Keratinocyte (primary cell): Measurements from ENCODE around the gene TSPAN11.

ENCODE experiments used
- EZH2 ChIP-seq: IDR thresholded peaks from one replicate; pipeline ENCODE4 v1.6.1; 2012; ENCODE audit warnings: inconsistent platforms, mild to moderate bottlenecking, low read length, moderate library complexity
- TF ChIP-seq, protein P1 (sequence below), 3 experiments: IDR thresholded peaks in 1 of 3; conservative IDR thresholded peaks in 1 of 3; optimal IDR thresholded peaks in 1 of 3; 2 replicates in 2 of 3; 3 replicates in 1 of 3; pipeline versions ENCODE3 to v1.5.1; 2011; ENCODE audit warnings: low read length in 3 of 3, mild to moderate bottlenecking in 3 of 3, moderate library complexity in 2 of 3, control low read depth in 1 of 3, inconsistent platforms in 1 of 3; ENCODE audit not compliant: insufficient read depth in 2 of 3; ENCODE audit errors: extremely low read depth in 1 of 3

GRCh38 chr12:31026202-31026601 is 99.7 kb downstream of the TSPAN11 start:
- TF ChIP-seq, protein P1, sequence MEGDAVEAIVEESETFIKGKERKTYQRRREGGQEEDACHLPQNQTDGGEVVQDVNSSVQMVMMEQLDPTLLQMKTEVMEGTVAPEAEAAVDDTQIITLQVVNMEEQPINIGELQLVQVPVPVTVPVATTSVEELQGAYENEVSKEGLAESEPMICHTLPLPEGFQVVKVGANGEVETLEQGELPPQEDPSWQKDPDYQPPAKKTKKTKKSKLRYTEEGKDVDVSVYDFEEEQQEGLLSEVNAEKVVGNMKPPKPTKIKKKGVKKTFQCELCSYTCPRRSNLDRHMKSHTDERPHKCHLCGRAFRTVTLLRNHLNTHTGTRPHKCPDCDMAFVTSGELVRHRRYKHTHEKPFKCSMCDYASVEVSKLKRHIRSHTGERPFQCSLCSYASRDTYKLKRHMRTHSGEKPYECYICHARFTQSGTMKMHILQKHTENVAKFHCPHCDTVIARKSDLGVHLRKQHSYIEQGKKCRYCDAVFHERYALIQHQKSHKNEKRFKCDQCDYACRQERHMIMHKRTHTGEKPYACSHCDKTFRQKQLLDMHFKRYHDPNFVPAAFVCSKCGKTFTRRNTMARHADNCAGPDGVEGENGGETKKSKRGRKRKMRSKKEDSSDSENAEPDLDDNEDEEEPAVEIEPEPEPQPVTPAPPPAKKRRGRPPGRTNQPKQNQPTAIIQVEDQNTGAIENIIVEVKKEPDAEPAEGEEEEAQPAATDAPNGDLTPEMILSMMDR (optimal IDR thresholded peaks at IDR 0.05 in 1 of 3, IDR thresholded peaks at IDR 0.05 in 1 of 3, conservative IDR thresholded peaks at IDR 0.05 in 1 of 3; ENCODE audit: extremely low read depth in 1 of 3, insufficient read depth in 2 of 3, low read length in 3 of 3), result no peak
- TF ChIP-seq EZH2, result no peak
